ENCODE measurements around the gene SNX30.
A peak's percentile ranks its signal among the peaks of the same experiment; 100 is the strongest.

SNX30 gene

DNA sequence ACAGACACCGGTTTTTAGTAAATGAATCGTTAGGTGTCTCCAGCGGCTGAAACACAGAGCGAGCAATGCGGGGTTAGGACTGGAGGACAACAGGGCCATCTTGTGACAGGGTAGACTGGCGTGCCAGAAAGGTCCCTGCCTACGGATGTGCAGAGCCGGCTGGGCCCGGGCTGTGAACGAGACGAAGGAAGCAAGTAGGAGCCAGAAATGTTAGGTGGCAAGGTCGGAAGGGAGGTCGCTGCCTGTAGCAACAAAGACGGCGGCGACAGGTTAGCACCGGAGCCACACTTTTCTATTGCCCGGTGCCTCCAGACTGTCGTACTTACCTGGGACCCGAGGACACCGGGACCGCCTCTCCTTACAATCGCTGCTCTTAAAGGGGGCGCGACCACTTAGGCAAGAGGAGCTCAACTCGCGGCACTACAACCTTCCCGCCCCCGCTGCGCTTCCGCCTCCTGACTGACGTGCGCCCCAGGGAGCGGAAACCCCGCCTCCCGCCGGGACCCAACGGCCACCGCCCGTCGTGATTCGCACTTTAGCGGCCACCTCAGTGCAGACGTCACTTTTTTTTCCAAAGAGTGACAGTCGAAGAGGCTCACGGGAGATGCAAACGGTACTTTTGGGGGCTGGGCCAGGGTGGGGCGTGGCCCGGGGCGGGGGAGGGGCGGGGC lies 32.8 kb upstream of the SNX30 start, which contains the start of gene INIP (continued):
- TF ChIP-seq, protein P1, sequence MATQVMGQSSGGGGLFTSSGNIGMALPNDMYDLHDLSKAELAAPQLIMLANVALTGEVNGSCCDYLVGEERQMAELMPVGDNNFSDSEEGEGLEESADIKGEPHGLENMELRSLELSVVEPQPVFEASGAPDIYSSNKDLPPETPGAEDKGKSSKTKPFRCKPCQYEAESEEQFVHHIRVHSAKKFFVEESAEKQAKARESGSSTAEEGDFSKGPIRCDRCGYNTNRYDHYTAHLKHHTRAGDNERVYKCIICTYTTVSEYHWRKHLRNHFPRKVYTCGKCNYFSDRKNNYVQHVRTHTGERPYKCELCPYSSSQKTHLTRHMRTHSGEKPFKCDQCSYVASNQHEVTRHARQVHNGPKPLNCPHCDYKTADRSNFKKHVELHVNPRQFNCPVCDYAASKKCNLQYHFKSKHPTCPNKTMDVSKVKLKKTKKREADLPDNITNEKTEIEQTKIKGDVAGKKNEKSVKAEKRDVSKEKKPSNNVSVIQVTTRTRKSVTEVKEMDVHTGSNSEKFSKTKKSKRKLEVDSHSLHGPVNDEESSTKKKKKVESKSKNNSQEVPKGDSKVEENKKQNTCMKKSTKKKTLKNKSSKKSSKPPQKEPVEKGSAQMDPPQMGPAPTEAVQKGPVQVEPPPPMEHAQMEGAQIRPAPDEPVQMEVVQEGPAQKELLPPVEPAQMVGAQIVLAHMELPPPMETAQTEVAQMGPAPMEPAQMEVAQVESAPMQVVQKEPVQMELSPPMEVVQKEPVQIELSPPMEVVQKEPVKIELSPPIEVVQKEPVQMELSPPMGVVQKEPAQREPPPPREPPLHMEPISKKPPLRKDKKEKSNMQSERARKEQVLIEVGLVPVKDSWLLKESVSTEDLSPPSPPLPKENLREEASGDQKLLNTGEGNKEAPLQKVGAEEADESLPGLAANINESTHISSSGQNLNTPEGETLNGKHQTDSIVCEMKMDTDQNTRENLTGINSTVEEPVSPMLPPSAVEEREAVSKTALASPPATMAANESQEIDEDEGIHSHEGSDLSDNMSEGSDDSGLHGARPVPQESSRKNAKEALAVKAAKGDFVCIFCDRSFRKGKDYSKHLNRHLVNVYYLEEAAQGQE (tag by site-specific recombination; IDR thresholded peaks at IDR 0.05) = no peak
- TF ChIP-seq ZSCAN30 (tag by site-specific recombination; IDR thresholded peaks at IDR 0.05) = no peak
- peak; percentile 88 for TF ChIP-seq ZNF629 (tag by site-specific recombination; IDR thresholded peaks at IDR 0.05)
- TF ChIP-seq ZNF140 (tag by site-specific recombination; IDR thresholded peaks at IDR 0.05) = no peak
- TF ChIP-seq MZF1 (tag by site-specific recombination; IDR thresholded peaks at IDR 0.05; ENCODE audit: borderline replicate concordance) = no peak
- TF ChIP-seq ZNF521 (tag by site-specific recombination; IDR thresholded peaks at IDR 0.05) = no peak
- no peak for TF ChIP-seq ZSCAN16 (tag by site-specific recombination; IDR thresholded peaks at IDR 0.05)
- no peak for TF ChIP-seq ZNF544 (tag by site-specific recombination; IDR thresholded peaks at IDR 0.05)
- TF ChIP-seq, protein P2, sequence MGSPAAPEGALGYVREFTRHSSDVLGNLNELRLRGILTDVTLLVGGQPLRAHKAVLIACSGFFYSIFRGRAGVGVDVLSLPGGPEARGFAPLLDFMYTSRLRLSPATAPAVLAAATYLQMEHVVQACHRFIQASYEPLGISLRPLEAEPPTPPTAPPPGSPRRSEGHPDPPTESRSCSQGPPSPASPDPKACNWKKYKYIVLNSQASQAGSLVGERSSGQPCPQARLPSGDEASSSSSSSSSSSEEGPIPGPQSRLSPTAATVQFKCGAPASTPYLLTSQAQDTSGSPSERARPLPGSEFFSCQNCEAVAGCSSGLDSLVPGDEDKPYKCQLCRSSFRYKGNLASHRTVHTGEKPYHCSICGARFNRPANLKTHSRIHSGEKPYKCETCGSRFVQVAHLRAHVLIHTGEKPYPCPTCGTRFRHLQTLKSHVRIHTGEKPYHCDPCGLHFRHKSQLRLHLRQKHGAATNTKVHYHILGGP (tag by site-specific recombination; IDR thresholded peaks at IDR 0.05) = no peak
- no peak for TF ChIP-seq ZNF157 (tag by site-specific recombination; IDR thresholded peaks at IDR 0.05)
- no peak for TF ChIP-seq HOXD13 (CRISPR knock-in tag; IDR thresholded peaks at IDR 0.05; ENCODE audit: borderline replicate concordance)
- TF ChIP-seq SCRT2 (tag by site-specific recombination; IDR thresholded peaks at IDR 0.05) = no peak
- TF ChIP-seq ZFP3 (tag by site-specific recombination; IDR thresholded peaks at IDR 0.05; ENCODE audit: low read depth) = no peak
- TF ChIP-seq ZNF510 (tag by site-specific recombination; IDR thresholded peaks at IDR 0.05; ENCODE audit: insufficient replicate concordance) = no peak
- TF ChIP-seq KLF10 (tag by site-specific recombination; IDR thresholded peaks at IDR 0.05) = peak; percentile 82
- TF ChIP-seq, protein P3, sequence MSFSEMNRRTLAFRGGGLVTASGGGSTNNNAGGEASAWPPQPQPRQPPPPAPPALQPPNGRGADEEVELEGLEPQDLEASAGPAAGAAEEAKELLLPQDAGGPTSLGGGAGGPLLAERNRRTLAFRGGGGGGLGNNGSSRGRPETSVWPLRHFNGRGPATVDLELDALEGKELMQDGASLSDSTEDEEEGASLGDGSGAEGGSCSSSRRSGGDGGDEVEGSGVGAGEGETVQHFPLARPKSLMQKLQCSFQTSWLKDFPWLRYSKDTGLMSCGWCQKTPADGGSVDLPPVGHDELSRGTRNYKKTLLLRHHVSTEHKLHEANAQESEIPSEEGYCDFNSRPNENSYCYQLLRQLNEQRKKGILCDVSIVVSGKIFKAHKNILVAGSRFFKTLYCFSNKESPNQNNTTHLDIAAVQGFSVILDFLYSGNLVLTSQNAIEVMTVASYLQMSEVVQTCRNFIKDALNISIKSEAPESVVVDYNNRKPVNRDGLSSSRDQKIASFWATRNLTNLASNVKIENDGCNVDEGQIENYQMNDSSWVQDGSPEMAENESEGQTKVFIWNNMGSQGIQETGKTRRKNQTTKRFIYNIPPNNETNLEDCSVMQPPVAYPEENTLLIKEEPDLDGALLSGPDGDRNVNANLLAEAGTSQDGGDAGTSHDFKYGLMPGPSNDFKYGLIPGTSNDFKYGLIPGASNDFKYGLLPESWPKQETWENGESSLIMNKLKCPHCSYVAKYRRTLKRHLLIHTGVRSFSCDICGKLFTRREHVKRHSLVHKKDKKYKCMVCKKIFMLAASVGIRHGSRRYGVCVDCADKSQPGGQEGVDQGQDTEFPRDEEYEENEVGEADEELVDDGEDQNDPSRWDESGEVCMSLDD (tag by site-specific recombination; IDR thresholded peaks at IDR 0.05) = 0 out of 2 replicates have a peak, but pooled peaks have one; percentile 43
- TF ChIP-seq, protein P4, sequence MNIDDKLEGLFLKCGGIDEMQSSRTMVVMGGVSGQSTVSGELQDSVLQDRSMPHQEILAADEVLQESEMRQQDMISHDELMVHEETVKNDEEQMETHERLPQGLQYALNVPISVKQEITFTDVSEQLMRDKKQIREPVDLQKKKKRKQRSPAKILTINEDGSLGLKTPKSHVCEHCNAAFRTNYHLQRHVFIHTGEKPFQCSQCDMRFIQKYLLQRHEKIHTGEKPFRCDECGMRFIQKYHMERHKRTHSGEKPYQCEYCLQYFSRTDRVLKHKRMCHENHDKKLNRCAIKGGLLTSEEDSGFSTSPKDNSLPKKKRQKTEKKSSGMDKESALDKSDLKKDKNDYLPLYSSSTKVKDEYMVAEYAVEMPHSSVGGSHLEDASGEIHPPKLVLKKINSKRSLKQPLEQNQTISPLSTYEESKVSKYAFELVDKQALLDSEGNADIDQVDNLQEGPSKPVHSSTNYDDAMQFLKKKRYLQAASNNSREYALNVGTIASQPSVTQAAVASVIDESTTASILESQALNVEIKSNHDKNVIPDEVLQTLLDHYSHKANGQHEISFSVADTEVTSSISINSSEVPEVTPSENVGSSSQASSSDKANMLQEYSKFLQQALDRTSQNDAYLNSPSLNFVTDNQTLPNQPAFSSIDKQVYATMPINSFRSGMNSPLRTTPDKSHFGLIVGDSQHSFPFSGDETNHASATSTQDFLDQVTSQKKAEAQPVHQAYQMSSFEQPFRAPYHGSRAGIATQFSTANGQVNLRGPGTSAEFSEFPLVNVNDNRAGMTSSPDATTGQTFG (tag by site-specific recombination; IDR thresholded peaks at IDR 0.05; ENCODE audit: borderline replicate concordance) = no peak
- TF ChIP-seq ZNF391 (tag by site-specific recombination; IDR thresholded peaks at IDR 0.05; ENCODE audit: borderline replicate concordance, low read depth) = no peak
- no peak for TF ChIP-seq ZNF174 (tag by site-specific recombination; IDR thresholded peaks at IDR 0.05)
- TF ChIP-seq ZNF211 (tag by site-specific recombination; IDR thresholded peaks at IDR 0.05; ENCODE audit: low read depth) = no peak
- no peak; the same call in 1 of the 2 replicates for TF ChIP-seq ZBTB8A (tag by site-specific recombination; IDR thresholded peaks at IDR 0.05)
- TF ChIP-seq, protein P5, sequence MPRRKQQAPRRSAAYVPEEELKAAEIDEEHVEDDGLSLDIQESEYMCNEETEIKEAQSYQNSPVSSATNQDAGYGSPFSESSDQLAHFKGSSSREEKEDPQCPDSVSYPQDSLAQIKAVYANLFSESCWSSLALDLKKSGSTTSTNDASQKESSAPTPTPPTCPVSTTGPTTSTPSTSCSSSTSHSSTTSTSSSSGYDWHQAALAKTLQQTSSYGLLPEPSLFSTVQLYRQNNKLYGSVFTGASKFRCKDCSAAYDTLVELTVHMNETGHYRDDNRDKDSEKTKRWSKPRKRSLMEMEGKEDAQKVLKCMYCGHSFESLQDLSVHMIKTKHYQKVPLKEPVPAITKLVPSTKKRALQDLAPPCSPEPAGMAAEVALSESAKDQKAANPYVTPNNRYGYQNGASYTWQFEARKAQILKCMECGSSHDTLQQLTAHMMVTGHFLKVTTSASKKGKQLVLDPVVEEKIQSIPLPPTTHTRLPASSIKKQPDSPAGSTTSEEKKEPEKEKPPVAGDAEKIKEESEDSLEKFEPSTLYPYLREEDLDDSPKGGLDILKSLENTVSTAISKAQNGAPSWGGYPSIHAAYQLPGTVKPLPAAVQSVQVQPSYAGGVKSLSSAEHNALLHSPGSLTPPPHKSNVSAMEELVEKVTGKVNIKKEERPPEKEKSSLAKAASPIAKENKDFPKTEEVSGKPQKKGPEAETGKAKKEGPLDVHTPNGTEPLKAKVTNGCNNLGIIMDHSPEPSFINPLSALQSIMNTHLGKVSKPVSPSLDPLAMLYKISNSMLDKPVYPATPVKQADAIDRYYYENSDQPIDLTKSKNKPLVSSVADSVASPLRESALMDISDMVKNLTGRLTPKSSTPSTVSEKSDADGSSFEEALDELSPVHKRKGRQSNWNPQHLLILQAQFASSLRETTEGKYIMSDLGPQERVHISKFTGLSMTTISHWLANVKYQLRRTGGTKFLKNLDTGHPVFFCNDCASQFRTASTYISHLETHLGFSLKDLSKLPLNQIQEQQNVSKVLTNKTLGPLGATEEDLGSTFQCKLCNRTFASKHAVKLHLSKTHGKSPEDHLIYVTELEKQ (tag by site-specific recombination; IDR thresholded peaks at IDR 0.05; ENCODE audit: borderline replicate concordance) = 0 out of 2 replicates have a peak, but pooled peaks have one; percentile 10

All from HEK293 (cell line).